ENCODE results near the gene IQSEC2. TPM values are rescaled to one million over a fixed set of nuclear protein-coding genes. Genes with fewer than 3 reads are reported as not detected.

Gene IQSEC2
- total and polyA plus RNA-seq, 2 of the 4 experiments (the other 2 are of a cell fraction): 2.5 to 11.4 TPM

GRCh38 chrX:53284684-53285447, 3.5 kb upstream of the IQSEC2 start (continued):
- TF ChIP-seq USF2 (IDR thresholded peaks at IDR 0.05; ENCODE audit: low read depth, low read length): no peak
- TF ChIP-seq CEBPB (IDR thresholded peaks at IDR 0.05; ENCODE audit: low read depth, low read length): no peak

GRCh38 chrX:53283567-53283966, 2.2 kb upstream of the IQSEC2 start:
- H3K56ac ChIP-seq (ENCODE audit: extremely low read depth, insufficient read depth, low read length): no peak overlapping the region
- no peak overlapping the region for H2BK5ac ChIP-seq (ENCODE audit: low read depth, low read length, poor library complexity, severe bottlenecking)
- no peak overlapping the region for H3K4me2 ChIP-seq (ENCODE audit: low read depth, low read length)
- BruUV-seq (replicated peaks): no TSS peak
- in situ Hi-C loops (cut with MboI; ENCODE audit: low sequenced_read_pairs): no loop called here
- H3K27me3 ChIP-seq (ENCODE audit: control insufficient read depth, insufficient read depth, low read length): peaks cover 11% of the 10 kb centered on the region; the same call in 1 of the 2 replicates
- no CpG with 5 or more reads among the region's 3 CpGs for WGBS, 2 experiments (ENCODE audit: extremely low coverage in 2 of 2, insufficient read length in 1 of 2)
- H2BK20ac ChIP-seq (ENCODE audit: low read depth, low read length): no peak overlapping the region
- ChIA-PET CTCF (interaction anchor here (0.6 to 1.9 kb wide), 3 partner anchors 30 to 150 kb away, joined by 3 to 5 read pairs (median 4); no protein-coding TSS in a partner anchor), POLR2A (ENCODE audit: unreplicated experiment) (no interaction called here)
- H3K4me3 ChIP-seq (ENCODE audit: insufficient read depth, low read depth, low read length): no peak overlapping the region
- peaks cover 5 to 19% of the 10 kb centered on the region in 2 experiments; a peak in 3 of 4 replicates for H3K79me1 ChIP-seq (ENCODE audit: low read depth in 1 of 2, low read length in 2 of 2)
- H3K18ac ChIP-seq (ENCODE audit: low read depth, low read length): no peak overlapping the region
- no peaks in the 10 kb centered on the region for H3K9me3 ChIP-seq (ENCODE audit: control insufficient read depth, insufficient read depth, low read length)
- no peak overlapping the region for H2AK5ac ChIP-seq (ENCODE audit: low read depth, low read length)
- no peak overlapping the region for H2AFZ ChIP-seq (replicated peaks; ENCODE audit: low read length, poor library complexity)
- peaks cover 8% of the 10 kb centered on the region; the same call in 1 of the 2 replicates for H4K20me1 ChIP-seq (ENCODE audit: insufficient read depth, low read length)
- no peak overlapping the region for H4K91ac ChIP-seq (ENCODE audit: insufficient read depth, low read depth, low read length)
- H4K8ac ChIP-seq (ENCODE audit: low read depth in 2 of 2, low read length in 2 of 2): no peak overlapping the region
- H3K27ac ChIP-seq (ENCODE audit: insufficient read depth, low read length): no peak overlapping the region
- no peak overlapping the region for H3K9ac ChIP-seq (ENCODE audit: low read depth, low read length)
- no peaks in the 10 kb centered on the region for H3K36me3 ChIP-seq (ENCODE audit: control insufficient read depth, insufficient read depth, low read length)
- ATAC-seq (ENCODE audit: low read depth) (no peak), DNase-seq (no peak)
- no peak for TF ChIP-seq USF2 (IDR thresholded peaks at IDR 0.05; ENCODE audit: low read depth, low read length)
- TF ChIP-seq NFE2L2 (IDR thresholded peaks at IDR 0.05; ENCODE audit: low read depth, low read length): no peak
- no peak for TF ChIP-seq RAD21 (IDR thresholded peaks at IDR 0.05; ENCODE audit: low read length)
- TF ChIP-seq RFX5 (IDR thresholded peaks at IDR 0.05; ENCODE audit: low read depth, low read length): no peak
- no peak for TF ChIP-seq POLR2A (IDR thresholded peaks at IDR 0.05; ENCODE audit: low read depth, low read length)
- TF ChIP-seq FOS (IDR thresholded peaks at IDR 0.05; ENCODE audit: low read depth, low read length): no peak
- no peak for TF ChIP-seq SMC3 (IDR thresholded peaks at IDR 0.05; ENCODE audit: low read depth, low read length)
- no peak for TF ChIP-seq CTCF (conservative IDR thresholded peaks at IDR 0.05; ENCODE audit: low read depth, low read length)
- H4K5ac ChIP-seq (ENCODE audit: low read depth, low read length): no peak overlapping the region
- H2BK15ac ChIP-seq (ENCODE audit: low read depth, low read length): no peak overlapping the region
- H3K9me1 ChIP-seq (ENCODE audit: insufficient read depth, low read length): peaks cover 11% of the 10 kb centered on the region
- no peak overlapping the region for H3K14ac ChIP-seq (replicated peaks; ENCODE audit: low read depth, low read length)
- intact Hi-C loops (cut with micrococcal nuclease): no loop called here
- no peak overlapping the region for H3K23ac ChIP-seq (ENCODE audit: low read depth, low read length)
- peaks cover 14% of the 10 kb centered on the region for H3K4me1 ChIP-seq (ENCODE audit: control insufficient read depth, insufficient read depth, low read length)
- dilution Hi-C loops (cut with HindIII; ENCODE audit: low sequenced_read_pairs, unreplicated experiment): no loop called here
- H2BK120ac ChIP-seq (ENCODE audit: low read depth, low read length): no peak overlapping the region
- H2AK9ac ChIP-seq (replicated peaks; ENCODE audit: low read depth, low read length, poor library complexity): no peak overlapping the region
- no peak overlapping the region for H3K4ac ChIP-seq (ENCODE audit: low read depth, low read length)
